Umbilical cord (tissue), 2 donors: ENCODE data around the gene TBC1D7. TPM values are rescaled to one million over a fixed set of nuclear protein-coding genes. Genes with fewer than 3 reads are reported as not detected.

Experiments used
- DNase-seq: peaks from one replicate; pipeline ENCODE4 v3.0.0-alpha.2; 2015; ENCODE audit warnings: low spot score
- total RNA-seq: library from RNA; depleted of rRNA; stranded (reverse); fragments of >200 nt; gene quantifications from one replicate; pipeline ENCODE4 v1.2.3, GENCODE V29; 2014; ENCODE audit warnings: low replicate concordance; ENCODE audit not compliant: insufficient read depth

Gene TBC1D7
- total RNA-seq: 17.1 TPM

GRCh38 chr6:13328076-13328874 is at the start of gene TBC1D7:
TSS of gene TBC1D7 (minus strand) at chr6:13328537. CDS start at chr6:13326898, 1,639 bp downstream.
- DNase-seq: peak; percentile 92

GRCh38 chr6:13377054-13377758 is 48.9 kb upstream of the TBC1D7 start:
- no peak for DNase-seq

- DNase-seq: no peak
Measured at GRCh38 chr6:13375360-13375878, 47.1 kb upstream of the TBC1D7 start.

- no peak for DNase-seq
Measured at GRCh38 chr6:13373919-13374318, 45.6 kb upstream of the TBC1D7 start.

- DNase-seq: no peak
Measured at GRCh38 chr6:13373488-13373886, 45.1 kb upstream of the TBC1D7 start.

- DNase-seq: no peak
Measured at GRCh38 chr6:13372688-13373487, 44.6 kb upstream of the TBC1D7 start.

- peak; percentile 22 for DNase-seq
Measured at GRCh38 chr6:13372076-13372475, 43.7 kb upstream of the TBC1D7 start.

GRCh38 chr6:13371421-13372072 is 43.2 kb upstream of the TBC1D7 start:
- no peak for DNase-seq

- no peak for DNase-seq
Measured at GRCh38 chr6:13370623-13371022, 42.3 kb upstream of the TBC1D7 start.

- no peak for DNase-seq
Measured at GRCh38 chr6:13369591-13369990, 41.3 kb upstream of the TBC1D7 start.

GRCh38 chr6:13368731-13369115 is 40.4 kb upstream of the TBC1D7 start:
- peak; percentile 49 for DNase-seq

- DNase-seq: no peak
Measured at GRCh38 chr6:13368079-13368730, 39.9 kb upstream of the TBC1D7 start.

GRCh38 chr6:13367396-13367795 is 39.1 kb upstream of the TBC1D7 start:
- DNase-seq: peak; percentile 35

GRCh38 chr6:13365320-13365719 is 37.0 kb upstream of the TBC1D7 start:
- DNase-seq: no peak

- DNase-seq: no peak
Measured at GRCh38 chr6:13364842-13365241, 36.5 kb upstream of the TBC1D7 start.

GRCh38 chr6:13362412-13362811 is 34.1 kb upstream of the TBC1D7 start:
- no peak for DNase-seq

- DNase-seq: no peak
Measured at GRCh38 chr6:13360671-13361540, 32.6 kb upstream of the TBC1D7 start.

- no peak for DNase-seq
Measured at GRCh38 chr6:13359287-13359686, 30.9 kb upstream of the TBC1D7 start.

- no peak for DNase-seq
Measured at GRCh38 chr6:13358511-13358910, 30.2 kb upstream of the TBC1D7 start.

- DNase-seq: no peak
Measured at GRCh38 chr6:13357551-13358075, 29.3 kb upstream of the TBC1D7 start.
